ENCODE measurements around the gene KASH5.
"Not testable (repeated sequence)": the region's sequence is repeated elsewhere in the genome, so short reads cannot be mapped to it uniquely, and the experiment has no call there.

KASH5 gene

DNA sequence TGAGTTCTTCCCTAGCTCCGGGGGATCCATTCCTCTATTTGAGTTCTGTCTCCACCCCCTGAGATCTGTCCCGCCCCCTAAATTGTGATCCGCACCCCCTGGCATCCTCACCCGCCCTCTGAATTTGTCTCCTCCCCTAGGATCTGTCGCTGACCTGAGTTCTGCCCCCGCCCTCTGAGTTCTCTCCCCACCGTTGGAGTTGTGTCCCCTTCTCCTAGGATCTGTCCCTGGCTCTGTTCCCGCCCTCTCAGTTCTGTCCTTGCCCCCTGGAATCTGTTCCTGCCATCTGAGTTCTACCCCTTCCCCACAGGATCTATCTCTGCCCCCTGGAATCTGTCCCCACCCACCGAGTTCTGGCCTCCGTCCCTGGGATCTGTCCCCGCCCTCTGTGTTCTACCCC lies 54.3 kb downstream of the KASH5 start:
- Mint-ChIP-seq H3K9me3 (no peaks in the 10 kb centered on the region), H3K27ac (no peak overlapping the region), H3K4me3 (peak overlapping the region; percentile 76), H3K36me3 (ENCODE audit: low read depth) (peaks cover 12% of the 10 kb centered on the region), H3K27me3 (peaks cover 51% of the 10 kb centered on the region), H3K4me1 (ENCODE audit: low read depth) (peaks cover 31% of the 10 kb centered on the region)

DNA sequence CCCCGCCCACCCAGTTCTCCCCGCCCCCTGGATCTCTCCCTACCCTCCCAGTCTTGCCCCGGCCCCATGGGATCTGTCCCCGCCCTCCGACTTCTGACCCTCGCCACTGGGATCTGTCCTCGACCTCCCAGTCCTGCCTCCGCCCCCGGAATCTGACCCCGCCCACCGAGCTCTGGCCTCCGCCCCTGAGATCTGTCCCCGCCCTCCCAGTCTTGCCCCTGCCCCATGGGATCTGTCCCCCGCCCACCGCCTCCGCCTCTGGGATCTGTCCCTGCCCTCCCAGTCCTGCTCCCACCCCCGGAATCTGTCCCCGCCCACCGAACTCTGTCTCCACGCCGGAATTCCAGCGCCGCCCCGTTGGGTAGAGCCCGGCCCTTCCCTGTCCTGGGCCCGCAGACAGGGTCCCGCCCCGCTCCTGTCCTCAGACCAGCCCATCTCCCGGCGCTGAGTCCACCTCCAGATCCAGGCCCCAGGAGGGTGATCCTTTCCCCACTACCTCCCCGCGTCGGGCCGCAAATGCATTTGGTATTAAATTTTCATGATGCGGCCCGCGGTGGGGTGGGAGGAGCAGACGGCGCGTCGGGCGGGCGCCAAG lies 54.8 kb downstream of the KASH5 start:
- Mint-ChIP-seq H3K36me3 (ENCODE audit: low read depth) (peaks cover 12% of the 10 kb centered on the region), H3K4me1 (ENCODE audit: low read depth) (peaks cover 31% of the 10 kb centered on the region), H3K27me3 (peaks cover 46% of the 10 kb centered on the region), H3K27ac (peak overlapping the region; percentile 88), H3K9me3 (no peaks in the 10 kb centered on the region), H3K4me3 (peak overlapping the region; percentile 76)

DNA sequence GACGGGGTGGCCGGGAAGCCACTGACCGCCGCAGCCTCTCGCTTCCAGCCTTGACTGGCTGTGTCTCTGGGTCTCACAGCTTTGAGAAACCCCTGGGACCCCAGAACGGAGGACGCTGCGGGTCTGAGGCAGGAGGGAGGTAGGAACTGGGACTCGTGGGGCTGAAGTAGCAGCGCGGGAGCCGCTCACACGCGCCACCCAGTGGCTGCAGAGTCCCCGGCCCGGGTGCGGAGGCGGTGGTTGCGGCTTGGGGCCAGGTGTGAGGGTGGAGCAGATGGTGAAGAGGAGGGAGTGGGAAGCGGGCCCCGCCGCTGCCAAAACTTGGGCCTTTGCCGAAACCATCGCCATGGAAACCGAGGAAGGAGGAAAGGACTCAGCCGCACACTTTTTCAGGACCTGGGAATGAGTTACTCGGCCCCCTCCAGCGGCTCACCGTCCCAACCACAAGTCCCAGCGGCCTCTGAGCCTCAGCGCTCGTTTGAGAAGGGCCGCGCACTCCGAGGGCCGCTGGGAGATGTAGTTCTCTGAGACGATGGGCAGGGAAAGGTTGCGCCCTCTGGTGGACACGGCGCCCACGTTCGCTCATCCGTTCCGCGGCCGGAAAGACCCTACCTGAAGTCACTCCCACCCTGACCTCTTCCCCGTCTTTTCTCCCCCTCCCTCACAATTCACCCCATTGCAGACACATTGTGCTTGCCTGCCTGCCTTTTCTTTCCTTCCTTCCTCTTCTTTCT lies 55.5 kb downstream of the KASH5 start:
- peaks cover 18% of the 10 kb centered on the region for H3K36me3 Mint-ChIP-seq (ENCODE audit: low read depth)
- H3K27ac Mint-ChIP-seq = peak overlapping the region; percentile 88
- H3K27me3 Mint-ChIP-seq = peaks cover 39% of the 10 kb centered on the region
- no peaks in the 10 kb centered on the region for H3K9me3 Mint-ChIP-seq
- H3K4me3 Mint-ChIP-seq = peak overlapping the region; percentile 76
- H3K4me1 Mint-ChIP-seq (ENCODE audit: low read depth) = peaks cover 36% of the 10 kb centered on the region

DNA sequence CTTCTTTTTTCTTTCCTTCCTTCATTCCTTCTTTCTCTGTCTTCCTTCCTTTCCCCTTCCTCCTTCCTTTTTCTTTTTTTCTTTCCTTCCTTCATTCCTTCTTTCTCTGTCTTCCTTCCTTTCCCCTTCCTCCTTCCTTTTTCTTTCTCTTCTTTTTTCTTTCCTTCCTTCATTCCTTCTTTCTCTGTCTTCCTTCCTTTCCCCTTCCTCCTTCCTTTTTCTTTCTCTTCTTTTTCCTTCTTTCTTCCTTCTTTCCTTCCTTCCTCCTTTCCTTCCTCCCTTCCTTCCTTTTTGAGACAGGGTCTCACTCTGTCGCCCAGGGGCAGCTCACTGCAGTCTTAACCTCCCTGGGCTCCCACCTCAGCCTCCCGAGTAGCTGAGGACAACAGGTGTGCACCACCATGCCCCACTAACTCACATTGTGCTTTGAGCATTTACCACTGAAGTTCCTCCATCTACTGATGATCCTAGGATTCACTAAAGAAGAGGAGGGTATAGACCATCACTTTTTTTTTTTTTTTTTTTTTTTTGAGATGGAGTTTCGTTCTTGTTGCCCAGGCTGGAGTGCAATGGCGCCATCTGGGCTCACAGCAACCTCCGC lies 56.2 kb downstream of the KASH5 start:
- peak overlapping the region; percentile 74 for H3K27ac Mint-ChIP-seq
- H3K4me1 Mint-ChIP-seq (ENCODE audit: low read depth) = peaks cover 38% of the 10 kb centered on the region
- not testable (repeated sequence) for H3K9me3 Mint-ChIP-seq
- H3K4me3 Mint-ChIP-seq = peak overlapping the region; percentile 76
- peaks cover 24% of the 10 kb centered on the region for H3K36me3 Mint-ChIP-seq (ENCODE audit: low read depth)
- peaks cover 33% of the 10 kb centered on the region for H3K27me3 Mint-ChIP-seq

DNA sequence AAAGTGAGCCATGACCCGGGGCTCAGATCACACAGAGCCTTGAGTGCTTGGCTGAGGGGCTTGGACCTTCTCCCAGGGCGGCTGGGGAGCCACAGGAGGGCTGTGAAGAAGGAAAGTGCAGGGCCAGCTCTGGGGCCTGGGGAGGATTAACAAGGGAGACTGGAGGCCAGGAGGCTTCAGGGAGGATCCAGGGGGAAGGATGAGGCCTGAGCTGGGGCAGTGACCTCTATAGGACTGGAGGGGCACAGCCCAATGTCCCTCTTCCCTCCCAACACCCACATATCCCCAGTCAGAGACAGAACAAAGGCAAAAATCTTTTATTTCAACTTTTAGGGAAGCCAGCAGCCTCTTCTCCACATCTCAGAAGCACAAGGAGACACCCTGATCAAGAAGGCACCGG lies 57.9 kb downstream of the KASH5 start:
- peaks cover 15% of the 10 kb centered on the region for H3K27me3 Mint-ChIP-seq
- no peak overlapping the region for H3K4me3 Mint-ChIP-seq
- no peak overlapping the region for H3K27ac Mint-ChIP-seq
- H3K4me1 Mint-ChIP-seq (ENCODE audit: low read depth) = peaks cover 42% of the 10 kb centered on the region
- H3K9me3 Mint-ChIP-seq = no peaks in the 10 kb centered on the region
- H3K36me3 Mint-ChIP-seq (ENCODE audit: low read depth) = peaks cover 33% of the 10 kb centered on the region

DNA sequence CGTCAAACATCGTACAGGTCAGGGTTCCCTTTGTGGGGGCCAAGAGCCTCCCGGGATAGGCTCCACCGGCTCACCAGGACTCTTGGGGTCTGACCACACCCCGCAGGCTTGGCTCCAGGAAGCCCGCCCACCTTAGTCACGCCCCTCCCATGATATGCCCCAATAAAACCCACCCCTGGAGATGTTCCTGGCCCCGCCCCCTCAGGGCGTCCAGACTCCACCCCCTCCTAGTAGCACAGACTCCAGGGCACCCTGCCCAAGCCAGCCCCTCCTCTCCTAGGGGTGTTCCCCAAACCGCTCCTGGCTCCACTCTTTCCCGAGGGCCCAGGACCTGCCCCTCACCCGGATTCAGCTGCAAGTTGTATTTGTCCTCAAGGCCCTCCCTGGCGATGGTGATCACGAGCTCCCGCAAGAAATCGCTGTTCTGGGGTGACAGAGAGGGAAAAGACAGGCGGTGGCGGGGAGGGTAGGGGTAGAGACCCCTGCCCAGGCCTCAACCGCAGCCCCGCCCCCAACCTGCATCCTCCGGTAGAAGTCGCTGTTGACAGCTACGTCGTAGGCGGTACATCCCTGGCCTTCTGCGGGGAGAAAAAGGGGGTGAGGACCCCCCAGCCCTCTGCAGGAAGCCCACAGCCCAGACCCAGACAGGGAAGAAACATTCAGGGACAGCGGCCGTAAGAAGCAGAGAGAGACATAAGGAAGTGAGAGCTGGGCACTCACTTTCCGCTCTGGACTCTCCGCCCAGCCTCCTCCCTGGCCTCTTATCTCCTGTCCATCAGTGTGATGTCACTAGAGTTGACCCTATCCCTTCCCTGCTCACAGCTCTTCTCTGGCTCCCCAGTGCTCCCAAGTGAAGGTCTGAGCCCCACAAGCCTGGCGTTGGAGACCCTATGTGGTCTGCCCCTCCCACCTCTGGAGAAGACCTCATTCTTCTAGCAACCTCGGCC lies 59.7 kb downstream of the KASH5 start:
- Mint-ChIP-seq H3K9me3 (no peaks in the 10 kb centered on the region), H3K27me3 (no peaks in the 10 kb centered on the region), H3K4me3 (no peak overlapping the region), H3K36me3 (ENCODE audit: low read depth) (peaks cover 38% of the 10 kb centered on the region), H3K27ac (peak overlapping the region; percentile 28), H3K4me1 (ENCODE audit: low read depth) (peaks cover 41% of the 10 kb centered on the region)

DNA sequence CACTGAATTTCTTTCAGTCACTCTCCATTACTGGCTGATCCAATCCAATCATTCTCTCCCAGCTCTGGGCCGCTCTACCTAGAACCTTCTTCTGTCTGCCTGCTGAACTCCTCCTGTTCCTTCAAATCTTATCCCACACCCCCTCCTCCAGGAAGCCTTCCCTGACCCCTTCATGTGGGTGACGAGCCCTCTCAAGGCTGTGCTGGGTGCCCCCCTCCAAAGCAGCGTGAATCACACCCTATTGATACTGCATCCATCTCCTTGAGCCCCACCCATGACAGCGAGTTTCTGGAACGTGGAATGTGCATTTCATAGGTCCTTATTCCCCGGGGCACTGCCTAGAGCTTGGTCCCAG lies 60.4 kb downstream of the KASH5 start:
- Mint-ChIP-seq H3K9me3 (no peaks in the 10 kb centered on the region), H3K4me3 (peak overlapping the region; percentile 52), H3K36me3 (ENCODE audit: low read depth) (peaks cover 38% of the 10 kb centered on the region), H3K27me3 (no peaks in the 10 kb centered on the region), H3K4me1 (ENCODE audit: low read depth) (peaks cover 47% of the 10 kb centered on the region), H3K27ac (peak overlapping the region; percentile 28)

DNA sequence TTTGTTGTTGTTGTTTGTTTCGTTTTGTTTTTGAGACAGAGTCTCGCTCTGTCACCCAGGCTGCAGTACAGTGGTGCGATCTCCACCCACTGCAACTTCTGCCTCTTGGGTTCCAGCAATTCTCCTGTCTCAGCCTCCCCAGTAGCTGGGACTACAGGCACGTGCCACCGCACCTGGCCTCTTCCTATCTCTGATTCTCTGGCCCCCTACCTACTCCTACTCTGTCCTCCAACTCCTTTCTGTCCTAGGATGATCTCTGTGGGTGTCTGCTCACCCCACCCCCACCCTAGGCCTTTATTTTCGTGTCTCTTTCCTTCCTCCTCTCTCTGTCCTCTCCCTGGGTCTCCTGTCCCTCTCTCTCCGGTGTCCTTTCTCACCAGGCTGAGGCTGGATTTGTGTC lies 62.4 kb downstream of the KASH5 start:
- H3K9me3 Mint-ChIP-seq = no peaks in the 10 kb centered on the region
- H3K4me3 Mint-ChIP-seq = peak overlapping the region; percentile 100
- peaks cover 38% of the 10 kb centered on the region for H3K36me3 Mint-ChIP-seq (ENCODE audit: low read depth)
- peaks cover 45% of the 10 kb centered on the region for H3K4me1 Mint-ChIP-seq (ENCODE audit: low read depth)
- no peaks in the 10 kb centered on the region for H3K27me3 Mint-ChIP-seq
- H3K27ac Mint-ChIP-seq = peak overlapping the region; percentile 69

DNA sequence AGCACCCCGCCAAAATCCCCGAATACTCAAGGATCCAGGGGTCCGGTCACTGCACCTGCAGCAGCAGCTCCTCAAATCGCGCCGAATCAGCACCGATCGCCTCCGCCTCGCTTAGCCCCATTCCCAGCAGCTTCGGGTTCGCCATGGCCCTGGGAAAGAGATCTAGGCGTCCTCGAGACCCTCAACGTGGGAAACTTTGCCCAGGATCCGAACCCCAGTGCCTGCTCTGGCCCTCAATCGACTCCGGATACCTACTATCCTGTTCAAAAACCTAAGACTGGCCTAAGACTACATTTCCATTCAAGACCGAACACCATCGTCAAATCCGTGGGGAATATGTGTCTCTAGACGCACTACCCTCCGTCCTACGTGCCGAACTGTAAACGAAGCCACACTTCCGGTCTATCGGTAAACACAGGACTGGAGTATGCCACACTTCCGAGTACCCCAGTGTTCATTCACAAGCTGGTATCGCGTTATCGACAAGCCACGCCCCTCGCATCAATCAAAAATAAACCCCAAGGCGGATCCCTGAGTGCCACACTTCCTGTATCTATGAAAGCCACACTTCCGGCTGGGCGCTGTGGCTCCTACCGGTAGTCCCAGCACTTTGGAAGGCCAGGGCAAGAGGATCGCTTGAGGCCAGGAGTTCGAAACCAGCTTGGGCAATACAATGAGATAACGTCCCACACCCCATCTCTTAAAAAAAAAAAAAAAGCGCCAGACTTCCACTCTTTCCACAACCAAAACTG lies 63.6 kb downstream of the KASH5 start, which contains the start of gene PIH1D1:
Gene PIH1D1 (minus strand): TSS at position 385 of the 752 bp plus-strand sequence. CDS start 240 bp downstream, at position 145.
- peaks cover 43% of the 10 kb centered on the region for H3K36me3 Mint-ChIP-seq (ENCODE audit: low read depth)
- peaks cover 44% of the 10 kb centered on the region for H3K4me1 Mint-ChIP-seq (ENCODE audit: low read depth)
- no peaks in the 10 kb centered on the region for H3K27me3 Mint-ChIP-seq
- no peaks in the 10 kb centered on the region for H3K9me3 Mint-ChIP-seq
- peak within 1 kb of the TSS; percentile 100 for H3K4me3 Mint-ChIP-seq
- peak within 1 kb of the TSS; percentile 100 for H3K27ac Mint-ChIP-seq

DNA sequence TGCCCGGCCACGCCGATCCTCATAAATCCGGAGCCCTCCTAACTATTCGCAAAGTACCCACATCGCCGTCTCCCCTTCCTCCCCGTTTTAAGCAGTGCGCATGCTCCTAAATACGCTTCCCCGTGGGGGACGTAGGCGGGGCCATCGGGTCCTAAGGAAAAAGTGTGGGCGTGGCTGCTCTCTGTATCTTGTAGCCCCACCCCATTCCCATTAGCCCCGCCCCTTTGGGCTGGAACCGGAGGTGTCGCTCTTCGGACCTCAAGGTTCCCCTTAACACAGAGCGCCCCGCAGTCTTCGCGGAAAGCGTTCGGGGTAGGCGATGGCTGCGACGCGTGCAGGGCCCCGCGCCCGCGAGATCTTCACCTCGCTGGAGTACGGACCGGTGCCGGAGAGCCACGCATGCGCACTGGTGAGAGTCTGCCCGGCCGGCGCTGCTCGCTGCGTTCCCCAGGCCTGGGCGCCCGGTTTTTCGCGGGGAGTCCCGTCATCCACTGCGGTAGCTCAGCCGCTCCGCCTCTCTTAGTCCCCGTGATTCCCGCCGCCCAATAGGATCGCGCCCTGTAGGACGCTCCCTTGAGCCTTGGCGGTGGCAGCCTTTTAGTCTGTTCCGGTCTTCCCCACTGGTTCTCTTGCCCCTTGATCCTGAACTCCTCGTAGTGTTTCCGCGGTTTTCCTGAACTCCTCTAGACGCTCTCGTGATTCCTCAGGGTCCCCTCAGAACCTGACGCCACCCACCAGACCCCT lies 65.1 kb downstream of the KASH5 start, which contains the start of gene ALDH16A1:
Gene ALDH16A1 (plus strand): TSS at position 213 of the 744 bp plus-strand sequence. CDS start 107 bp downstream, at position 320.
- Mint-ChIP-seq H3K27me3 (no peaks in the 10 kb centered on the region), H3K4me1 (ENCODE audit: low read depth) (peaks cover 45% of the 10 kb centered on the region), H3K4me3 (peak within 1 kb of the TSS; percentile 100), H3K9me3 (no peaks in the 10 kb centered on the region), H3K27ac (peak within 1 kb of the TSS; percentile 100), H3K36me3 (ENCODE audit: low read depth) (peaks cover 43% of the 10 kb centered on the region)

DNA sequence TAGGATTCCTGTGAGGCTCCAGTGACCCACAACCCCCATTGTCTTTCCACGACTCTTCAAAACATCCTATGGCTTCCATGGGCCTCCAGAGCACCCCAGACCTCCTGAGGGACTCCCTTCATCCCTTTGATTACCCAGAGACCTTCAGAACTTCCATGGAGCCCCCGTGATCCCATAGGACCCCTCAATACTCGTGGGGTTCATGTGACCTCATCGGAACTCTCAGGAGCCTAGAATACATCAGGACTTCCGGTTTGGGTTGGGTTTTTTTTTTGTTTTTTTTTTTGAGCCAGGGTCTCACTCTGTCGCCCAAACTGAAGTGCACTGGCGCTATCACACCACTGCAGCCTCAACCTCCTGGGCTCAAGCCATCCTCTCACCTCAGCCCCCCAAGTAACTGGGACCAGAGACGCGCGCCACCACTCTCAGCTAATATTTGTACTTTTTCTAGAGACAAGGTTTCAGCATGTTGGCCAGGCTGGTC lies 65.8 kb downstream of the KASH5 start:
- peak overlapping the region; percentile 100 for H3K27ac Mint-ChIP-seq
- H3K9me3 Mint-ChIP-seq = no peaks in the 10 kb centered on the region
- H3K36me3 Mint-ChIP-seq (ENCODE audit: low read depth) = peaks cover 36% of the 10 kb centered on the region
- H3K27me3 Mint-ChIP-seq = no peaks in the 10 kb centered on the region
- peak overlapping the region; percentile 100 for H3K4me3 Mint-ChIP-seq
- peaks cover 40% of the 10 kb centered on the region for H3K4me1 Mint-ChIP-seq (ENCODE audit: low read depth)

DNA sequence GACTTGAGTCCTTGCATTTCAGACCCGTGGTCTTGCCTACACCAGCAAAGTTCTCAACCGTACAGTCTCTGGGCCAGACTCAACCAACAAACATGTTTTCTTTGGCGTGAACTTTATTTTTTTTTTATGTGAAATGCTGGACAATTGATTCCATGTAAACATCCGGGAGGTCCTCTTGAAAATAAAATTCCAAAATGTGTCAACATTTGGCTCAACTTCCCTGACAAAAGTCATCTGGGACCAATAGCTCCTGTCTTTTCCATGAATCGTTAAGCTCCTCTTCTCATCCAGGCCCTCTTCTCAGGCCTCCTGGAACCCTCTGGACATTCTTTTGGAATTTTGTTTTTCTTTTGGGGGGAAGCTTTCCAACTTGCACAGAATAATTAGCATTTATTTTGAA lies 67.7 kb downstream of the KASH5 start:
- H3K4me1 Mint-ChIP-seq (ENCODE audit: low read depth) = peaks cover 31% of the 10 kb centered on the region

DNA sequence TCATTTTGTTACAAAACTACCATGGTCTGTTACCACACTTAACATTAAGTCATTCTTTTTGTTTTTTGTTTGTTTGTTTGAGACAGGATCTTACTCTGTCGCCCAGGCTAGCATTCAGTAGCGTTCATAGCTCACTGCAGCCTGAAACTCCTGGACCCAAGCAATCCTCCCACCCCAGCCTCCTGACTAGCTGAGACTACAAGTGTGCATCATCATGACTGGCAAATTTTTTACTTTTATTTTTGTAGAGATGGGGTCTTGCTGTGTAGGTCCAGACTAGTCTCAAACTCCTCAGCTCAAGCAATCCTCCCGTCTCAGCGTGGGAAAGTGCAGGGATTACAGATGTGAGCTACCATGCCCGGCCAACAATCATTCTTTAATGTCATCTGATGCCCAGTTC lies 68.3 kb downstream of the KASH5 start:
- no peaks in the 10 kb centered on the region for H3K9me3 Mint-ChIP-seq
- H3K27ac Mint-ChIP-seq = no peak overlapping the region
- no peaks in the 10 kb centered on the region for H3K27me3 Mint-ChIP-seq
- H3K36me3 Mint-ChIP-seq (ENCODE audit: low read depth) = peaks cover 17% of the 10 kb centered on the region
- peaks cover 28% of the 10 kb centered on the region for H3K4me1 Mint-ChIP-seq (ENCODE audit: low read depth)
- H3K4me3 Mint-ChIP-seq = no peak overlapping the region

More for the DNA sequence above, 67.7 kb downstream of the KASH5 start:
- peaks cover 19% of the 10 kb centered on the region for H3K36me3 Mint-ChIP-seq (ENCODE audit: low read depth)
- no peaks in the 10 kb centered on the region for H3K9me3 Mint-ChIP-seq
- no peak overlapping the region for H3K27ac Mint-ChIP-seq
- H3K27me3 Mint-ChIP-seq = no peaks in the 10 kb centered on the region
- H3K4me3 Mint-ChIP-seq = no peak overlapping the region

Data from stimulated activated naive CD8-positive, alpha-beta T cell treated with anti-CD3 and anti-CD28 coated beads, Interleukin-15, Interleukin-2, amounts not matched to agents 100 ng/mL and 50 ng/mL, for 24 hours (primary cell).